Measurements from ENCODE around the gene TPM4.

Gene TPM4

DNA sequence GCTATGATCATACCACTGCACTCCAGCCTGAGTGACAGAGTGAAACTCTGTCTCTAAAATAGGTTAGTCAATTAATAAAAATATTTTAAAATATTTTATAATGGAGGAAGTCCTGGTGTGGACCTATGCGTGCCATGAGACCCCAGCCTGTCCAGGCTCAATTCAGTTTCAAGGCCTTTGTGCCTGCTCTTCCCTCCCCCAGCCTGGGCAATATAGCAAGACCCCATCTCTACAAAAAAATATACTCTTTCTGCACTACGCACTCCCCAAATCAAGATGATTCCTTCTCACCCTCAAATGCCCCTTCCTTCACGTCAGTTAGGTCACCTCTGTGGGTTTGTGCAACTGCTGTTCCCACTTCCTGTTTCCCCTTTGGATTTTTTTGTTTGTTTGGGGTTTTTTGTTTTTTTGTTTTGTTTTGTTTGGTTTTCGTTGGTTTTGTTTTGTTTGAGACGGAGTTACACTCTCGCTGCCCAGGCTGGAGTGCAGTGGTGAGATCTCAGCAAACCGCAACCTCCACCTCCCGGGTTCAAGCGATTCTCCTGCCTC is 65.8 kb downstream of the TPM4 start:
- DNase-seq (ENCODE audit: low read depth, low spot score), result no peak
- in situ Hi-C loops (cut with HindIII; ENCODE audit: low sequenced_read_pairs), result no loop called here
- no peak overlapping the region for H3K4me3 ChIP-seq (ENCODE audit: low read depth, low read length)
- TF ChIP-seq, protein P1, sequence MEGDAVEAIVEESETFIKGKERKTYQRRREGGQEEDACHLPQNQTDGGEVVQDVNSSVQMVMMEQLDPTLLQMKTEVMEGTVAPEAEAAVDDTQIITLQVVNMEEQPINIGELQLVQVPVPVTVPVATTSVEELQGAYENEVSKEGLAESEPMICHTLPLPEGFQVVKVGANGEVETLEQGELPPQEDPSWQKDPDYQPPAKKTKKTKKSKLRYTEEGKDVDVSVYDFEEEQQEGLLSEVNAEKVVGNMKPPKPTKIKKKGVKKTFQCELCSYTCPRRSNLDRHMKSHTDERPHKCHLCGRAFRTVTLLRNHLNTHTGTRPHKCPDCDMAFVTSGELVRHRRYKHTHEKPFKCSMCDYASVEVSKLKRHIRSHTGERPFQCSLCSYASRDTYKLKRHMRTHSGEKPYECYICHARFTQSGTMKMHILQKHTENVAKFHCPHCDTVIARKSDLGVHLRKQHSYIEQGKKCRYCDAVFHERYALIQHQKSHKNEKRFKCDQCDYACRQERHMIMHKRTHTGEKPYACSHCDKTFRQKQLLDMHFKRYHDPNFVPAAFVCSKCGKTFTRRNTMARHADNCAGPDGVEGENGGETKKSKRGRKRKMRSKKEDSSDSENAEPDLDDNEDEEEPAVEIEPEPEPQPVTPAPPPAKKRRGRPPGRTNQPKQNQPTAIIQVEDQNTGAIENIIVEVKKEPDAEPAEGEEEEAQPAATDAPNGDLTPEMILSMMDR (IDR thresholded peaks at IDR 0.05; ENCODE audit: low read depth, low read length), result no peak

DNA sequence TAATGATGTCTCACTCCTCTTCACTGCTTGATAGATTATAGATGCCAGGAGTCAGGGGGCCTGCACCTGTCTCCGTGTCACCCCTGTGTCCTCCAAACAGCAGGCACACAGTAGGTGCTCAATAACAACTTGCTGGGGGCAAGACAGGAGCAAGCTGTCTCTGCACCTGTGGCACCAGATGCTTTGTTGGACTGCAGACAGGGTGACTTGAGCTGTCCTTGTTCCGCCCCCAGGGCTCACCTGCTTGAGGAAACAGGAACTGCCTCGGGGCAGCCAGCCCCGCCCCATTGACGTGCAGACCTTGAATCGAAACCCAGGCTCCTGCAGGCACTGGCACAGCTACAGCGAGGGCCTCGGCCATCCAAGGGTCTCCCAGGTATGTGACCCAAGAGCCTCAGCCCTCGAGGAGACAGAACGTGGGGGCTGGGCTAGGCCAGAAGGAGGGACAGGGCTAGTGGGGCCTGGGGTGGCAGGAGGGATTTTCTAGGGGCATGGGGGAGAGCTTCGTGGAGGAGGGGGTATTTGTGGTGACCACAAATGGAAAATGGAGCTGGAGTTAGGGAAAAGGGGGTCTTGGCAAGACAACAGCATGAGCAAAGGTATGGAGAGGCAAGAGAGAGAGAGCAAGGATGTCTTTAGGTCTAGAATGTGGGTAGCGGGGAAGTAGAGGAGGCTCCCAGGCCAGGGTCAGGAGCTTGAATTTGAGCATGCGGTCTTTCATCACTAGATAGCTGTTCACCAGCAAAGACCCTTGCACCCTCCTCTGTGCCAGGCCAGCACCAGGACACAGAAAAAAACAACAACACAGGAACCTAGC is 67.3 kb downstream of the TPM4 start, which contains the start of gene HSH2D:
HSH2D (plus strand) TSS at position 287 of the 817 bp plus-strand sequence. CDS start 5,066 bp downstream, outside the sequence.
- in situ Hi-C loops (cut with HindIII; ENCODE audit: low sequenced_read_pairs), result no loop called here
- H3K4me3 ChIP-seq (ENCODE audit: low read depth, low read length), result no peak within 1 kb of the TSS
- TF ChIP-seq, protein P1 (IDR thresholded peaks at IDR 0.05; ENCODE audit: low read depth, low read length), result no peak
- DNase-seq (ENCODE audit: low read depth, low spot score), result no peak

DNA sequence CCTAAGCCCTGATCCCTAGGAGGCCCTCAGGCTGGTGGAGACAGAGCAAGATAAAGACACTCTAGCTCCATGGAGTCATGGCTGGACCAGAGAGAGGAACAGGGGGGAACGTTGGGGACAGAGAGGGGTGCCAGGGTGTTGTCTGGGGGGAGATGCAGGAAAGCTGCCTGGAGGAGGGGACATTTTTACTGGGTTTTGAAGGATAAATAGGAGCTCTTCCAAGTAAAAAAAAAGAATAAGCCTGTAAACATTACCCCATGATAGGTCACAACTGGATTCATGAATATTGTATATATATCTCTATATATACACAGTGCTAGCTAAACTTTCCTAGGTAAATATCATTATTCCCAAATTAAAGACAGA is 67.9 kb downstream of the TPM4 start:
- no peak for DNase-seq (ENCODE audit: low read depth, low spot score)
- in situ Hi-C loops (cut with HindIII; ENCODE audit: low sequenced_read_pairs), result no loop called here
- TF ChIP-seq, protein P1 (IDR thresholded peaks at IDR 0.05; ENCODE audit: low read depth, low read length), result no peak
- H3K4me3 ChIP-seq (ENCODE audit: low read depth, low read length), result no peak overlapping the region

DNA sequence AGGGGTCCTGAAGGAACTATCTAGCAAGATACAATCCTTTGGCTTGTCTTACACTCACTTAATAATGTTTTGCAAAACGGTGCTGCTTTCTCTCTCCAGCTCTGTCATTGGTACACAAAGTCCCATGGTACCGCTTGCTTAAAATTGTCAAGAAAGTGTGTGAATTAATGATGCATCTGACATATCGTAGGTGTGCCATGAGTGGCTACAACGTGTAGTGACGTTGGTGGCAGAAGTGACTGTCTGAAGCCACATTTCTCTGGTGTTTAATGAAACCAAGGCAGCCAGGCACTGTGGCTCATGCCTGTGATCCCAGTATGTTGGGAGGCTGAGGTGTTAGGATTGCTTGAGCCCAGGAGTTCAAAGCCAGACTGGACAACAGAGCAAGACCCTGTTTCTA is 69.8 kb downstream of the TPM4 start:
- in situ Hi-C loops (cut with HindIII; ENCODE audit: low sequenced_read_pairs), result no loop called here
- no peak overlapping the region for H3K4me3 ChIP-seq (ENCODE audit: low read depth, low read length)
- TF ChIP-seq, protein P1 (IDR thresholded peaks at IDR 0.05; ENCODE audit: low read depth, low read length), result no peak
- DNase-seq (ENCODE audit: low read depth, low spot score), result no peak

DNA sequence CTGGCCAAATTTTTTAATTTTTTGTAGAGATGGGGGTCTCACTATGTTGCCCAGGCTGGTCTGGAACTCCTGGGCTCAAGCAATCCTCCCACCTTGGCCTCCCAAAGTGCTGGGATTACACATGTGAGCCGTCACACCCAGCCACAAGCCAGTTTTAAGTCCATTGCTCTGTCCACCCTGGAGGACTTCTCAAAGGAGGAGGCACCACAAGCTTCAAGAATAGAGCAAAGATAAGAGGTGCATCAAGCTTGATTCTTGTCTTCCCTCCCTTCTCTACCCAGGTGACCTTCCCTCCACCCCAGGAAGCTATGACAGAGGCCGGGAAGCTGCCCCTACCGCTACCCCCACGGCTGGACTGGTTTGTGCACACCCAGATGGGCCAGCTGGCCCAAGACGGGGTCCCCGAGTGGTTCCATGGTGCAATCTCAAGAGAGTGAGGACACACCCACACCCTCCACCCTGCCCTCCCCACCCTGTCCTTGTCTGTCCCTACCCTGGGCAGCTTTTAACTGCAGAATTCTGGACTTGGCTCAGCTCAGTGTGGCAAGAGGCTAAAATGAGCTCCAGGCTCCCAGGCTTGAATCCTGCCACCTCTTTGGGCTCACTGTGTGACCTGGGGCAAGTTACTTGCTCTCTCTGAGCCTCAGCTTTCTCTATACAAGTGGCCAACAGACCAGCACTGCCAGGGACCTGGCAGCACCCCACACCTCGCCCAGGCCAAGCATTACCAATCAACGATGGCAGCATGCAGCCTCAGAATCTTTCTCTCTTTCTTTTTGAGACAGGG is 72.3 kb downstream of the TPM4 start:
- TF ChIP-seq, protein P1 (IDR thresholded peaks at IDR 0.05; ENCODE audit: low read depth, low read length), result no peak
- DNase-seq (ENCODE audit: low read depth, low spot score), result no peak
- no peak overlapping the region for H3K4me3 ChIP-seq (ENCODE audit: low read depth, low read length)
- in situ Hi-C loops (cut with HindIII; ENCODE audit: low sequenced_read_pairs), result no loop called here

All from astrocyte of the spinal cord (primary cell).